Measurements from ENCODE around the gene ADAM10.

DNA sequence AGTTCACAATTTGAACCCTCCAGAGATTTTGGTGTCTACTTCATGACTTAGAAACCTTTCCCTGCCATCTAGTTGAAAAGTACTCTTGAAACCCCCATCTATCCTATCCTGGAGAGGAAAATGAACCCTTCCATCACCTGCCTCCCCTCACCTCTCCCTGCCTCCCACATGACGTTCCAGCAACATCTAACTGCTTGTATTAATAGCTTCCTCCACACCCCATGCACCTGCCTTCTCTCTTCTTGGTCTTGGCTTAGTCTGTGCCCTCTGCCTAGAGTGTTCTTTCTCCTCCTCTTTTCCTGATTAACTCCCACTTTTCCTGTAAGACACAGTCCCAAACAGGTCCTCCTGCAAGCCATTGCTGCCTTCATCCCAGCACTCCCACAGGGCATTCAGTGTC, 210.0 kb downstream of the ADAM10 start:
- no peak for TF ChIP-seq EZH2 (IDR thresholded peaks at IDR 0.05; ENCODE audit: borderline replicate concordance, insufficient read depth, low read depth, low read length, poor library complexity, severe bottlenecking)
- TF ChIP-seq, protein P1, sequence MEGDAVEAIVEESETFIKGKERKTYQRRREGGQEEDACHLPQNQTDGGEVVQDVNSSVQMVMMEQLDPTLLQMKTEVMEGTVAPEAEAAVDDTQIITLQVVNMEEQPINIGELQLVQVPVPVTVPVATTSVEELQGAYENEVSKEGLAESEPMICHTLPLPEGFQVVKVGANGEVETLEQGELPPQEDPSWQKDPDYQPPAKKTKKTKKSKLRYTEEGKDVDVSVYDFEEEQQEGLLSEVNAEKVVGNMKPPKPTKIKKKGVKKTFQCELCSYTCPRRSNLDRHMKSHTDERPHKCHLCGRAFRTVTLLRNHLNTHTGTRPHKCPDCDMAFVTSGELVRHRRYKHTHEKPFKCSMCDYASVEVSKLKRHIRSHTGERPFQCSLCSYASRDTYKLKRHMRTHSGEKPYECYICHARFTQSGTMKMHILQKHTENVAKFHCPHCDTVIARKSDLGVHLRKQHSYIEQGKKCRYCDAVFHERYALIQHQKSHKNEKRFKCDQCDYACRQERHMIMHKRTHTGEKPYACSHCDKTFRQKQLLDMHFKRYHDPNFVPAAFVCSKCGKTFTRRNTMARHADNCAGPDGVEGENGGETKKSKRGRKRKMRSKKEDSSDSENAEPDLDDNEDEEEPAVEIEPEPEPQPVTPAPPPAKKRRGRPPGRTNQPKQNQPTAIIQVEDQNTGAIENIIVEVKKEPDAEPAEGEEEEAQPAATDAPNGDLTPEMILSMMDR (IDR thresholded peaks at IDR 0.05): no peak
